ENCODE measurements around the gene GALK2.

The GALK2 gene

DNA sequence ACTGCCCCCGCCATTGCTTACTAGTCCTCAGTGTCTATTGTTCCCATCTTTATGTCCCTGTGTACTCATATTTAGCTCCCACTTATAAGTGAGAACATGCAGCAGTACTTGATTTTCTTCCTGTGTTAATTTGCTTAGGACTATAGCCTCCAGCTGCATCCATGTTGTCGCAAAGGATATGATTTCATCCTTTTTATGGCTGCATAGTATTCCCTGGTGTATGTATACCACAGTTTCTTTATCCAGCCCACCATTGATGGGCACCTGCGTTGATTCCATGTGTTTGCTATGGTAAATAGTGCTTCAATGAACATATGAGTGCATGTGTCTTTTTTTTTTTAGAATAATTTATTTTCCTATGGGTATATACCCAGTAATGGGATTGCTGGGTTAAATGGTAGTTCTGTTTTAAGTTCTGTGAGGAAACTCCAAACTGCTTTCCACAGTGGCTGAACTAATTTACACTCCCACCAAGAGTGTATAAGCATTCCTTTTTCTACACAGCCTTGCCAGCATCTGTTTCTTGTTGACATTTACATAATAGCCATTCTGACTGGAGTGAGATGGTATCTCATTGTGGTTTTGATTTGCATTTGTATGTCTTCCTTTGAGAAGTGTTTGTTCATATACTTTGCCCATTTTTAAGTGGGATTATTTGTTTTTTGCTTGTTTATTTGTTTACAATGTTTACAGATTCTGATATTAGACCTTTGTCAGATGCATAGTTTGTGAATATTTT, 53.7 kb downstream of the GALK2 start:
- DNase-seq (ENCODE audit: low spot score in 2 of 2) (no peak), ATAC-seq (ENCODE audit: low read depth) (no peak)
- no peak overlapping the region for H3K27ac Mint-ChIP-seq
- peaks cover 12% of the 10 kb centered on the region for H3K9me3 Mint-ChIP-seq
- H3K4me1 Mint-ChIP-seq, result peaks cover 9% of the 10 kb centered on the region
- H3K4me3 Mint-ChIP-seq, result no peak overlapping the region
- no peaks in the 10 kb centered on the region for H3K27me3 Mint-ChIP-seq
- H3K36me3 Mint-ChIP-seq, result peaks cover 63% of the 10 kb centered on the region

- no peak for DNase-seq (ENCODE audit: low spot score in 2 of 2)
- H3K9me3 Mint-ChIP-seq, result peaks cover 11% of the 10 kb centered on the region
- H3K27me3 Mint-ChIP-seq, result no peaks in the 10 kb centered on the region
- ATAC-seq (ENCODE audit: low read depth), result no peak
- H3K4me3 Mint-ChIP-seq, result no peak overlapping the region
- peaks cover 59% of the 10 kb centered on the region for H3K36me3 Mint-ChIP-seq
- peaks cover 9% of the 10 kb centered on the region for H3K4me1 Mint-ChIP-seq
- H3K27ac Mint-ChIP-seq, result no peak overlapping the region
Observed at GRCh38 chr15:49225572-49226281, 55.7 kb downstream of the GALK2 start.

DNA sequence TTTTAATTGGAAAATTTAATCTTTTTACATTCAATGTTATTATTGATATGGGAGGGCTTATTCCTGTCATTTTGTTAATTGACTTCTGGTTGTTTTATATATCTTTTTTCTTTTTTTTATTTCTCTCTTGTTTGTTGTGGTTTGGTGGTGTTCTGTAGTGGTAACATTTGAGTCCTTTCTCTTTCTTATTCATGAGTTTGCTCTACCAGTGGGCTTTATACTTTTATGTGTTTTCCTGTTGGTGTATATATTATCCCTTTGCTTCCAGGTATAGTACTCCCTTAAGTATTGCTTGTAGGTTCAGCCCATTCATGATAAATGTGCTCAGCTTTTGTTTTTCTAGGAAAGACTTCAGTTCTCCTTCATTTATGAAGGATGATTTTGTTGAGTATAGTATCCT, 57.6 kb downstream of the GALK2 start:
- Mint-ChIP-seq H3K36me3 (peaks cover 62% of the 10 kb centered on the region), H3K9me3 (peaks cover 14% of the 10 kb centered on the region), H3K27ac (no peak overlapping the region), H3K4me3 (no peak overlapping the region), H3K27me3 (no peaks in the 10 kb centered on the region), H3K4me1 (peaks cover 9% of the 10 kb centered on the region)
- ATAC-seq (ENCODE audit: low read depth) (no peak), DNase-seq (ENCODE audit: low spot score in 2 of 2) (no peak)

DNA sequence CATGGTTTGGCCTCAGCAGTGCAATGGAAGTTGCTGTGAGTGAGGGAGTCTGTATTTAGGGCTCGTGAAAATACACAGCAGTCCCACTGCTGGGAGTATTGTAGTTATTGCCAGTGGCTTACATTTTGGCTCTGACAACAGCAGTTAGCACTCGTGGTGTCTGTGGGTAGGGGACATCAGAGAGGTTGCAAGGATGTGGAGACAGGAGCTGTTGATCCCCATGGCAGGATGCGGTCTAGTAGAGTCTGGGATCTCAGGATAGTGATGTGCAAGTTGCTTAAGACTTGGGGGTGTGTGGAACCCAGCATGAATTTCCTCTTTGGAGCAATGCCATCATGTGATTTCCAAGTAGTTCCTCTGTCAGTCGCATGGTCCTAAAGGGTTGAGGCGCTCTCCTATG, 59.9 kb downstream of the GALK2 start:
- peaks cover 65% of the 10 kb centered on the region for H3K36me3 Mint-ChIP-seq

GRCh38 chr15:49232236-49232806, 62.3 kb downstream of the GALK2 start:
- H3K4me3 Mint-ChIP-seq, result no peak overlapping the region
- H3K36me3 Mint-ChIP-seq, result peaks cover 48% of the 10 kb centered on the region
- H3K9me3 Mint-ChIP-seq, result peaks cover 14% of the 10 kb centered on the region
- peaks cover 6% of the 10 kb centered on the region for H3K4me1 Mint-ChIP-seq
- no peaks in the 10 kb centered on the region for H3K27me3 Mint-ChIP-seq
- ATAC-seq (ENCODE audit: low read depth), result no peak
- H3K27ac Mint-ChIP-seq, result no peak overlapping the region
- DNase-seq (ENCODE audit: low spot score in 2 of 2), result no peak

More for the DNA sequence above, 59.9 kb downstream of the GALK2 start:
- no peak for ATAC-seq (ENCODE audit: low read depth)
- Mint-ChIP-seq H3K27me3 (no peaks in the 10 kb centered on the region), H3K9me3 (peaks cover 16% of the 10 kb centered on the region), H3K4me3 (no peak overlapping the region), H3K27ac (no peak overlapping the region), H3K4me1 (peaks cover 6% of the 10 kb centered on the region)
- DNase-seq (ENCODE audit: low spot score in 2 of 2), result no peak

- DNase-seq (ENCODE audit: low spot score in 2 of 2) (peak; percentile 21 to 36), ATAC-seq (ENCODE audit: low read depth) (peak; percentile 72)
- no peak overlapping the region for H3K4me3 Mint-ChIP-seq
- H3K27me3 Mint-ChIP-seq, result no peaks in the 10 kb centered on the region
- H3K4me1 Mint-ChIP-seq, result peaks cover 6% of the 10 kb centered on the region
- H3K36me3 Mint-ChIP-seq, result peaks cover 30% of the 10 kb centered on the region
- H3K27ac Mint-ChIP-seq, result peak overlapping the region; percentile 42
- H3K9me3 Mint-ChIP-seq, result peaks cover 8% of the 10 kb centered on the region
Observed at GRCh38 chr15:49235446-49236124, 65.5 kb downstream of the GALK2 start.

DNA sequence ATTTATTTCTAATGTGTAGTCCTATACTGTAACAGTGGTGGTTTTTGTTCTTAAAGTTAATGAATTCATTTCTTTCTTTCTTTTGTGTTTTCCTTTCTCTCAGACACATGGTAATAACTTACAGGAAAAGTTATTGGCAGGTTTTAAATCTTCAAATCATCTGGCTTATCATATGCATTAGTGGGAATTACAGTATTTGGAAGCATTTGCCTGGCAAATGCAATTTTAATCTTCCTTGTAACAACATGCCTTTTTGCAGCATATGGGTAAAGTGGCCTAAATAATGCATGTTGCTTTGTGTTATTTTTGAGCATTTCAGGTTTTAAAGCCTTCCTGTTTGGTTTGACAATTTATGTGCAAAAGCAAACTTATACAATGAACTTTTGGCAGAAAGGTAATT, 66.8 kb downstream of the GALK2 start:
- Mint-ChIP-seq H3K36me3 (peaks cover 22% of the 10 kb centered on the region), H3K9me3 (peaks cover 6% of the 10 kb centered on the region), H3K27ac (no peak overlapping the region), H3K4me1 (peaks cover 6% of the 10 kb centered on the region), H3K27me3 (no peaks in the 10 kb centered on the region), H3K4me3 (no peak overlapping the region)
- DNase-seq (ENCODE audit: low spot score in 2 of 2) (no peak), ATAC-seq (ENCODE audit: low read depth) (no peak)

DNA sequence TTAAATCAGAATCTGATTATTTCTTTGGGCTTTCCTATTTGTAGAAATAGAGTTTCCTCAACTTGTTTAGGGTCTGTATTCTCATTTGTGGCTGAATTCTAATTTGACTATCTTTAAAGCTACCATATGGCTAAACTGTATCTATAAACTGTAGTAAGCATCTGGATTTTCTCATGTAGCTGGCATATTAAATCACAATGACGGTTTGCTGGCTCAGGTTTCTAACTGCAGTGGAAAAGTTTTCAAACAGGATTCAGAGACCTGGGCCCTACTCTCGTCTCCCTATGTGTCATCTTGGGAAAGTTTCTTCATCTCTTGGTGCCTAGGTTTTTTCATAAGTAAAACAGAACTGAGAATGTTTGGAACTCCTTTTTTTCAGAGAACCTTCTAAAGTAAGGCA, 68.3 kb downstream of the GALK2 start:
- Mint-ChIP-seq H3K9me3 (no peaks in the 10 kb centered on the region), H3K36me3 (peaks cover 13% of the 10 kb centered on the region), H3K4me1 (peaks cover 6% of the 10 kb centered on the region), H3K4me3 (no peak overlapping the region), H3K27ac (no peak overlapping the region), H3K27me3 (no peaks in the 10 kb centered on the region)
- no peak for DNase-seq (ENCODE audit: low spot score in 2 of 2)
- ATAC-seq (ENCODE audit: low read depth), result no peak

- Mint-ChIP-seq H3K4me1 (peaks cover 6% of the 10 kb centered on the region), H3K36me3 (peaks cover 12% of the 10 kb centered on the region), H3K9me3 (no peaks in the 10 kb centered on the region), H3K4me3 (no peak overlapping the region), H3K27me3 (no peaks in the 10 kb centered on the region), H3K27ac (no peak overlapping the region)
- no peak for ATAC-seq (ENCODE audit: low read depth)
- no peak for DNase-seq (ENCODE audit: low spot score in 2 of 2)
Observed at GRCh38 chr15:49239105-49239504, 69.1 kb downstream of the GALK2 start.

GRCh38 chr15:49242820-49243219, 72.8 kb downstream of the GALK2 start:
- Mint-ChIP-seq H3K27ac (no peak overlapping the region), H3K36me3 (peaks cover 31% of the 10 kb centered on the region), H3K9me3 (no peaks in the 10 kb centered on the region), H3K4me1 (no peaks in the 10 kb centered on the region), H3K4me3 (no peak overlapping the region), H3K27me3 (no peaks in the 10 kb centered on the region)
- ATAC-seq (ENCODE audit: low read depth) (no peak), DNase-seq (ENCODE audit: low spot score in 2 of 2) (no peak)

GRCh38 chr15:49247556-49248110, 77.6 kb downstream of the GALK2 start:
- ATAC-seq (ENCODE audit: low read depth), result no peak
- no peak overlapping the region for H3K4me3 Mint-ChIP-seq
- H3K27ac Mint-ChIP-seq, result no peak overlapping the region
- DNase-seq (ENCODE audit: low spot score in 2 of 2), result no peak
- H3K27me3 Mint-ChIP-seq, result no peaks in the 10 kb centered on the region
- peaks cover 5% of the 10 kb centered on the region for H3K9me3 Mint-ChIP-seq
- H3K4me1 Mint-ChIP-seq, result peaks cover 3% of the 10 kb centered on the region
- peaks cover 50% of the 10 kb centered on the region for H3K36me3 Mint-ChIP-seq

- H3K27ac Mint-ChIP-seq, result no peak overlapping the region
- peaks cover 7% of the 10 kb centered on the region for H3K4me1 Mint-ChIP-seq
- H3K4me3 Mint-ChIP-seq, result no peak overlapping the region
- H3K27me3 Mint-ChIP-seq, result no peaks in the 10 kb centered on the region
- peaks cover 52% of the 10 kb centered on the region for H3K36me3 Mint-ChIP-seq
- DNase-seq (ENCODE audit: low spot score in 2 of 2) (no peak), ATAC-seq (ENCODE audit: low read depth) (no peak)
- peaks cover 5% of the 10 kb centered on the region for H3K9me3 Mint-ChIP-seq
Observed at GRCh38 chr15:49248291-49248690, 78.2 kb downstream of the GALK2 start.

- H3K27me3 Mint-ChIP-seq, result no peaks in the 10 kb centered on the region
Observed at GRCh38 chr15:49255966-49256759, 86.1 kb downstream of the GALK2 start.

More at GRCh38 chr15:49255966-49256759, 86.1 kb downstream of the GALK2 start:
- Mint-ChIP-seq H3K9me3 (peaks cover 3% of the 10 kb centered on the region), H3K4me1 (peaks cover 7% of the 10 kb centered on the region), H3K4me3 (no peak overlapping the region), H3K27ac (no peak overlapping the region), H3K36me3 (peaks cover 21% of the 10 kb centered on the region)
- ATAC-seq (ENCODE audit: low read depth) (no peak), DNase-seq (ENCODE audit: low spot score in 2 of 2) (no peak)

Measured in memory B cell (primary cell).